Common myeloid progenitor, CD34-positive (primary cell): ENCODE results near the gene TBC1D21.

ENCODE experiments used
- CTCF ChIA-PET: fragments of 350-600 bp; sonication (Branson Sonifier 250); formaldehyde crosslinking; loops from one replicate; lab custom pipeline; 2021; ENCODE audit warnings: antibody characterized with exemption; lab: Charles Lee
- POLR2A ChIA-PET: fragments of 350-600 bp; sonication (Branson Sonifier 250); formaldehyde crosslinking; loops from one replicate; lab custom pipeline; 2021; ENCODE audit warnings: antibody characterized with exemption; lab: Charles Lee
- DNase-seq, 3 donors: peaks; one replicate each; pipeline versions ENCODE4 v3.0.0 to v3.0.0-alpha.2; 2013
- H3K27ac ChIP-seq, 2 experiments: 1 replicate in 1 of 2; 2 replicates in 1 of 2; pipeline ENCODE4 v1.7.0; 2013; ENCODE audit warnings: inconsistent platforms in 2 of 2, low read length in 2 of 2, mild to moderate bottlenecking in 2 of 2, low read depth in 1 of 2, moderate library complexity in 1 of 2; ENCODE audit not compliant: severe bottlenecking in 2 of 2, insufficient read depth in 1 of 2, poor library complexity in 1 of 2
- H3K27me3 ChIP-seq, 5 experiments: replicated peaks in 2 of 5; 1 replicate in 3 of 5; 2 replicates in 2 of 5; pipeline versions ENCODE4 v1.6.1 to v1.7.0; 2013; ENCODE audit warnings: low read length in 4 of 5, mild to moderate bottlenecking in 2 of 5, moderate library complexity in 2 of 5, inconsistent platforms in 1 of 5; ENCODE audit not compliant: insufficient read depth in 5 of 5, control insufficient read depth in 4 of 5
- H3K36me3 ChIP-seq, 4 experiments: 1 replicate in 2 of 4; 2 replicates in 2 of 4; pipeline versions ENCODE4 v1.6.1 to v1.7.0; 2013; ENCODE audit warnings: low read length in 3 of 4, control low read depth in 1 of 4, mild to moderate bottlenecking in 1 of 4; ENCODE audit not compliant: control insufficient read depth in 4 of 4, insufficient read depth in 4 of 4
- H3K4me1 ChIP-seq, 4 experiments: 1 replicate in 3 of 4; 2 replicates in 1 of 4; pipeline versions ENCODE4 v1.6.1 to v1.7.1; 2013; ENCODE audit warnings: low read length in 3 of 4, mild to moderate bottlenecking in 3 of 4, control low read depth in 1 of 4, inconsistent platforms in 1 of 4, moderate library complexity in 1 of 4; ENCODE audit not compliant: control insufficient read depth in 4 of 4, insufficient read depth in 4 of 4; ENCODE audit errors: control extremely low read depth in 1 of 4
- H3K4me3 ChIP-seq, 7 experiments: 1 replicate in 4 of 7; 2 replicates in 3 of 7; pipeline versions ENCODE4 v1.5.1 to v1.7.0; 2013; ENCODE audit warnings: mild to moderate bottlenecking in 7 of 7, low read length in 6 of 7, moderate library complexity in 6 of 7, inconsistent platforms in 2 of 7, low read depth in 2 of 7, control low read depth in 1 of 7; ENCODE audit not compliant: insufficient read depth in 4 of 7, control insufficient read depth in 1 of 7; ENCODE audit errors: extremely low read depth in 1 of 7
- H3K9me3 ChIP-seq, 5 experiments: 1 replicate in 4 of 5; 2 replicates in 1 of 5; pipeline versions ENCODE4 v1.6.1 to v1.7.1; 2013; ENCODE audit warnings: low read length in 4 of 5, mild to moderate bottlenecking in 2 of 5, inconsistent platforms in 1 of 5, low read depth in 1 of 5, moderate library complexity in 1 of 5; ENCODE audit not compliant: control insufficient read depth in 4 of 5, insufficient read depth in 2 of 5; ENCODE audit errors: control extremely low read depth in 1 of 5
- WGBS: methylation state at CpG from one replicate; pipeline ENCODE4 v1.1.5; 2013; ENCODE audit not compliant: insufficient coverage; 5-methylcytosine and 5-hydroxymethylcytosine counted together

Gene TBC1D21

DNA sequence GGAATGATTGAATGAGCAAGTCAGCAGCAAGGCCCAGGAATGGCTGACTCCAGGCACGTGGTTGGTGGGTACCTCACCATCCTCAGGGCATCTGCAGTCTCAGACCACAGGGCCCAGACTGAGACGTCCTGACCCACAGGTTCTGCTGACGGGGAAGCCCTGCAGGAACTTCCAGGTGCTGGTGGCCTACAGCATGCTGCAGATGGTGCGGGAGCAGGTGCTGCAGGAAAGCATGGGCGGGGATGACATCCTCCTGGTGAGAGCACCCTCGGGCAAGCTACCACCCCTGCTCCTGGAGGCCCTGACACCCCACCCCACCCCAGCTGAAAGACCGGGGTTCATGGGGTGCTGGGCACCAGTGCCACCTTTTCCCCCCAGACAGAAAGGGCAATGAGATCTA lies 14.1 kb downstream of the TBC1D21 start:
- CTCF ChIA-PET = interaction anchor here (0.9 to 1.2 kb wide), 2 partner anchors 20 to 22 kb away, joined by 3 to 5 read pairs; no protein-coding TSS in a partner anchor
- POLR2A ChIA-PET = no interaction called here
- Histone ChIP-seq H3K27me3 (peaks cover 0 to 6% (median 0%) of the 10 kb centered on the region in 5 experiments), H3K27ac (no peak overlapping the region), H3K9me3 (peaks cover 0 to 5% (median 0%) of the 10 kb centered on the region in 5 experiments), H3K4me3 (no peak overlapping the region), H3K4me1 (no peaks in the 10 kb centered on the region), H3K36me3 (no peaks in the 10 kb centered on the region)
- no peak for DNase-seq
- 82% methylated on average over 7 of the region's 7 CpGs for WGBS

DNA sequence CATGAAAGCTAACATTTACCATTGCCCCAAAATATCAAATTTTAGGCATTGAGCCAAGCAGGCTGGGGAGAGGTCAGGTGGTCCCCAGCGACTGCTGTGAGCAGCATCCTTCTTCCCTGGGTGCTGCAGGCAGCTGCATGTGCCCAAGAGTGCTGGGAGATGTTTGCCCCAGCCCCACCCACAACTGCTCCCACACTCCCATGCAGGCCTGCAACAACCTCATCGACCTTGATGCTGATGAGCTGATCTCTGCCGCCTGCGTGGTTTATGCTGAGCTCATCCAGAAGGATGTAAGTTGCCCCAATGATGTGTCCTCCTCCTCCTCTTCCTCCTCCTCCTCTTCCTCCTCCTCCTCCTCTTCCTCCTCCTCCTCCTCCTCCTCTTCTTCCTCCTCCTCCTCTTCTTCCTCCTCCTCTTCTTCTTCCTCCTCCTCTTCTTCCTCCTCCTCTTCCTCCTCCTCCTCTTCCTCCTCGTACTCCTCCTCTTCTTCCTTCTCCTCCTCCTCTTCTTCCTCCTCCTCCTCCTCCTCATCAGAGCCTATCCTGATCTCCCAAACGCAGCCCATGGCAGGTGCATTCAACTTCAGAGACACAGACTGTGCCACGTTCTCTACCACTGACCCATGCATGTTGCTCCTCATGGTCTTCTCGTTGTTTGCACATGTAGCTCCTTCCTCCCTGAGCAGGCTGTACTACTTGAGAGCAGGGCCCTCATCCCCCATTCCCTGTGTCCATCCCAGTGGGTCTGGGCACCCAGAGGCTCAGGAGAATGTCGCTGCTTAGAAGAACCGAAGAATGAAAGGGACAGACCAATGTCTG lies 15.1 kb downstream of the TBC1D21 start:
- CTCF ChIA-PET = interaction anchor here (0.9 to 1.3 kb wide), 3 partner anchors 9 to 21 kb away, joined by 3 to 5 read pairs (median 5); no protein-coding TSS in a partner anchor
- peak in 1 of 3 donors; percentile 13 for DNase-seq
- peaks cover 0 to 9% (median 0%) of the 10 kb centered on the region in 5 experiments for H3K9me3 ChIP-seq
- POLR2A ChIA-PET = no interaction called here
- no peak overlapping the region for H3K27ac ChIP-seq
- H3K4me1 ChIP-seq = no peaks in the 10 kb centered on the region
- no peaks in the 10 kb centered on the region for H3K36me3 ChIP-seq
- H3K4me3 ChIP-seq = no peak overlapping the region
- peaks cover 0 to 6% (median 0%) of the 10 kb centered on the region in 5 experiments for H3K27me3 ChIP-seq
- WGBS = 88% methylated on average over 10 of the region's 10 CpGs

DNA sequence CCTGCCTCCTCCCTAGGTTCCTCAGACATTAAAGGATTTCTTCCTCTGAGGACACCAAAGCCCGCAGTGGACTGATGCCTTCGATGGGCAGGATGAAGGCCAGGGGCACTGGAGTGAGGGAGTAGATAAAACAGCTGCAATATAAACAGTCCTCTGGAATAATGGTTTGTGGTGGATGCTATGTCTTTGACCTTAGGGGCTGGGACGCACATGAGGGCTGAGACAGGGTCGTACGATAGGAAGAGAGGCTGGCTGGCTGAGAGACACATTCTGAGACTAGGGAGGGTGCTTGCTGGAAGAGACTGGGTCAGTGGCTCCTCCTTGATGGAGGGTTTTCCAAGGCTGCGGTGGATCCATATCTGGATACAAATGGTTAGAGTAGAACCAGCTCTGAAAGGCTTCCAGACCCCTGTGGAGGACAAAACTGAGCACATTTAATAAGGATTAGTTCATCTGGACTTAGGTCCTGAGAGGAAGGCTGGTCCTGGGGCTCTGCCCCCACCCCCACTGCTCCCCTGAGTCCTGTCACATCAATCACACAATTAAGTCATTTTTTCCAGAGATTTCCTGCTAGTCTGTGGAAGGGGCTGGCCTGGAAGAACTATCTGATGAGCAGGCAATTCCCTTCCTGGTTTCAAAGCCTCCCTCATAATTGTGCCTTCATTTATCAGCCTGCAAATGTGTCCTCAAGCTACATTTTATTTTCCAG lies 15.8 kb downstream of the TBC1D21 start:
- peaks cover 0 to 6% (median 0%) of the 10 kb centered on the region in 5 experiments for H3K27me3 ChIP-seq
- CTCF ChIA-PET = interaction anchor here (0.8 to 2.1 kb wide), 3 partner anchors 8 to 75 kb away, joined by 3 to 8 read pairs (median 5); no protein-coding TSS in a partner anchor
- H3K4me1 ChIP-seq = no peaks in the 10 kb centered on the region
- no peaks in the 10 kb centered on the region for H3K36me3 ChIP-seq
- POLR2A ChIA-PET = no interaction called here
- 100% methylated on average over 5 of the region's 6 CpGs for WGBS
- peaks cover 0 to 9% (median 0%) of the 10 kb centered on the region in 5 experiments for H3K9me3 ChIP-seq
- H3K27ac ChIP-seq = no peak overlapping the region
- DNase-seq = no peak
- no peak overlapping the region for H3K4me3 ChIP-seq

DNA sequence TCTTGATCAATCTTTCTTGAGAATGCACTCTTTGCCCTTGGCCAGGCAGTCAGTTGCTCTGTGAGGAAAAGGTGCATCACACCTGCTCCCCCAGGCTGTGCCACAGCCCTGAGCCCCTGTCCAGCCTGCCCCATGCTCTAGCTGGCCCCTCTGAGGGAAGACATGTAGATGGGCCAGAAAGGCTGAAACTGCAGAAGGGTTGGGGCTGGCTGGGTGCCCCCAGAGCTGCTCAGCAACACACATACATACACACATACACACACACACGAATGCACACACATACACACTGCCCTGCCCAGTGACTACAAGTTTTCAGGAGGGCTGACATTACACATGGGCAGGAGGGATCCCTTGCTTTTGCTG lies 16.4 kb downstream of the TBC1D21 start:
- Histone ChIP-seq H3K27me3 (peaks cover 0 to 6% (median 0%) of the 10 kb centered on the region in 5 experiments), H3K9me3 (peaks cover 0 to 9% (median 0%) of the 10 kb centered on the region in 5 experiments), H3K36me3 (no peaks in the 10 kb centered on the region), H3K27ac (no peak overlapping the region), H3K4me3 (no peak overlapping the region), H3K4me1 (no peaks in the 10 kb centered on the region)
- POLR2A ChIA-PET = no interaction called here
- no peak for DNase-seq
- 50% methylated on average over 1 of the region's 1 CpG for WGBS
- CTCF ChIA-PET = interaction anchor here (0.8 to 2.1 kb wide), 2 partner anchors 15 to 74 kb away, joined by 3 to 8 read pairs; no protein-coding TSS in a partner anchor

DNA sequence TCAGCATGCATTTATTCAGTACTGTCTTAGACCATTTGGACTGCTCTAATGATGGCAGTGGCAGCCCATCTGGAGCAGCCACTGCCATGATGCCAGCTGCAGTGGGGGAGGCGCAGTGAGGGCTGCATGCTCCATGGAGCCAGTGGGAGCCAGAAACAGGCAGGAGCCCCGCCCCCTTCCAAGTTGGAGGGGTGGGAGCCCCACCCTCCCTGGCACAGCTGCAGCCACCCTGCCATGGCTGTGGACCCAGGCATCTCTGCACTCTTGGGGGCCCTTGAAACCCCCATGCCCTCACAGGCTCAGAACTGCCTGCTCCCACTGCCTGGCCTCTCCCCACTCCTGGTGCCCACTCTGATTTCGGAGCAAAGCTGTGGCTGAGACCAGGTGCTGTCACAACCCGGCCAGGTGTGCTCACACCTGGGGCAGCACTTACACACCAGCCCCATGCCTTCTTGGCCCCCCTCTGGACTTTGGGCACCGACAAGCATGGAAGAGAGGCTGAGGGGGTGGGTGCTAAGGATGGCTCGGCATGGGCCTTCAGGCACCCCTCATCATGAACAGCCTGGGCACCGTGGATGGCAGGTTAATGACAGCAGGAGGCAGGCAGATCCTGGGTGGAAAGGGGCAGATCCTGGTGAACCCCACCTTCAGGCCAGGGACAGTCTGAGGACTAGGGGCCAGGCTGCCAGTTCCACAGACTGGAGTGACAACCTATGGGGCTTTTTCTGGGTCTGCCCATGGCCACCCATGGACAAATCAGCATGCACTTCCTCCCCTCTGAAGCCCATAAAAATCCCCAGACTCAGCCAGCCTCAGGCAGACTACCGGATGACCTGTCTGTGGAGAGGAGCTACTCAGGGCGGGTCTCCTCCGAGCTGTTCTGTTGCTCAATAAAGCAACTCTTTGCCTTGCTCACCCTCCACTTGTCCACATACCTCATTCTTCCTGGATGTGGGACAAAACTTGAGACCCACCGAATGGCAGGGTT lies 18.3 kb downstream of the TBC1D21 start:
- H3K27me3 ChIP-seq = peaks cover 0 to 6% (median 0%) of the 10 kb centered on the region in 5 experiments
- H3K27ac ChIP-seq = no peak overlapping the region
- H3K36me3 ChIP-seq = no peaks in the 10 kb centered on the region
- no peak for DNase-seq
- peaks cover 0 to 9% (median 0%) of the 10 kb centered on the region in 5 experiments for H3K9me3 ChIP-seq
- H3K4me1 ChIP-seq = no peaks in the 10 kb centered on the region
- H3K4me3 ChIP-seq = no peak overlapping the region
- CTCF ChIA-PET = interaction anchor here (1.6 to 2.1 kb wide), 2 partner anchors 17 to 18 kb away, joined by 4 to 8 read pairs; no protein-coding TSS in a partner anchor
- POLR2A ChIA-PET = no interaction called here
- 82% methylated on average over 8 of the region's 11 CpGs for WGBS

- H3K4me3 ChIP-seq = no peak overlapping the region
- 89% methylated on average over 11 of the region's 13 CpGs for WGBS
- no peaks in the 10 kb centered on the region for H3K4me1 ChIP-seq
- CTCF ChIA-PET = interaction anchor here (1.6 to 3.1 kb wide), 3 partner anchors 14 to 35 kb away, joined by 4 to 11 read pairs (median 10); no protein-coding TSS in a partner anchor
- H3K9me3 ChIP-seq = peaks cover 0 to 9% (median 0%) of the 10 kb centered on the region in 5 experiments
- no peak for DNase-seq
- no peak overlapping the region for H3K27ac ChIP-seq
- peaks cover 0 to 6% (median 0%) of the 10 kb centered on the region in 5 experiments for H3K27me3 ChIP-seq
- POLR2A ChIA-PET = no interaction called here
- no peaks in the 10 kb centered on the region for H3K36me3 ChIP-seq
Observed at GRCh38 chr15:73892446-73893226, 19.3 kb downstream of the TBC1D21 start.
